Gastroesophageal sphincter (tissue), 4 donors: ENCODE measurements around the gene PSMB11. TPM values are rescaled to one million over a fixed set of nuclear protein-coding genes. Genes with fewer than 3 reads are reported as not detected.
A peak's percentile ranks its signal among the peaks of the same experiment; 100 is the strongest.

Experiments
- ATAC-seq: fragments of 150-250 bp; one replicate; pipeline ENCODE4 v1.9.1; 2016; ENCODE audit warnings: mild to moderate bottlenecking, moderate library complexity
- H3K27ac ChIP-seq, 4 donors: fragments of 200-600 bp; sonication (generic) in 3 of 4; 1 replicate in 3 of 4; 2 replicates in 1 of 4; pipeline ENCODE4 v1.5.1; 2016 to 2019
- H3K27me3 ChIP-seq: fragments of 200-600 bp; sonication (generic); one replicate; pipeline ENCODE4 v1.5.1; 2019
- H3K36me3 ChIP-seq, 2 donors: fragments of 200-600 bp; sonication (generic); one replicate each; pipeline ENCODE4 v1.5.1; 2019; ENCODE audit warnings: control low read depth in 1 of 2
- H3K4me1 ChIP-seq, 3 donors: fragments of 200-600 bp; sonication (generic); 1 replicate in 2 of 3; 2 replicates in 1 of 3; pipeline ENCODE4 v1.5.1; 2016 to 2019; ENCODE audit warnings: control low read depth in 2 of 3
- H3K4me3 ChIP-seq, 2 donors: fragments of 200-600 bp; sonication (generic); one replicate each; pipeline ENCODE4 v1.5.1; 2019; ENCODE audit warnings: mild to moderate bottlenecking in 1 of 2, moderate library complexity in 1 of 2
- H3K9me3 ChIP-seq, 3 donors: fragments of 200-600 bp; sonication (generic); one replicate each; pipeline ENCODE4 v1.5.1; 2017 to 2019; ENCODE audit warnings: control low read depth in 2 of 3
- CTCF ChIP-seq, 4 experiments: fragments of 200-600 bp in 2 of 4; fragments of 450-650 bp in 2 of 4; sonication (generic) in 1 of 4; IDR thresholded peaks; one replicate each; pipeline ENCODE4 v1.5.1; 2017 to 2019; ENCODE audit warnings: antibody characterized with exemption in 4 of 4, mild to moderate bottlenecking in 2 of 4, moderate library complexity in 2 of 4
- EP300 ChIP-seq: sonication (generic); formaldehyde crosslinking; IDR thresholded peaks from one replicate; pipeline ENCODE4 v1.6.1; 2017; ENCODE audit warnings: antibody characterized with exemption, mild to moderate bottlenecking
- POLR2A ChIP-seq, 2 donors: fragments of 450-650 bp; IDR thresholded peaks; one replicate each; pipeline ENCODE4 v1.6.1; 2017; ENCODE audit warnings: antibody characterized with exemption in 2 of 2, mild to moderate bottlenecking in 2 of 2, moderate library complexity in 1 of 2
- POLR2AphosphoS5 ChIP-seq: sonication (generic); formaldehyde crosslinking; IDR thresholded peaks from one replicate; pipeline ENCODE4 v1.6.1; 2017; ENCODE audit warnings: antibody characterized with exemption
- WGBS, 2 donors: methylation state at CpG; one replicate each; pipeline ENCODE4 v1.1.5; 2018; ENCODE audit warnings: low coverage in 1 of 2; 5-methylcytosine and 5-hydroxymethylcytosine counted together
- total RNA-seq, 4 donors: library from RNA; depleted of rRNA; stranded (reverse); fragments of >200 nt; gene quantifications; one replicate each; pipeline ENCODE4 v1.1.0, GENCODE V29; 2016

Gene PSMB11
- total RNA-seq, 4 donors from 2014 or later: 0.27 TPM; not detected in 3

DNA sequence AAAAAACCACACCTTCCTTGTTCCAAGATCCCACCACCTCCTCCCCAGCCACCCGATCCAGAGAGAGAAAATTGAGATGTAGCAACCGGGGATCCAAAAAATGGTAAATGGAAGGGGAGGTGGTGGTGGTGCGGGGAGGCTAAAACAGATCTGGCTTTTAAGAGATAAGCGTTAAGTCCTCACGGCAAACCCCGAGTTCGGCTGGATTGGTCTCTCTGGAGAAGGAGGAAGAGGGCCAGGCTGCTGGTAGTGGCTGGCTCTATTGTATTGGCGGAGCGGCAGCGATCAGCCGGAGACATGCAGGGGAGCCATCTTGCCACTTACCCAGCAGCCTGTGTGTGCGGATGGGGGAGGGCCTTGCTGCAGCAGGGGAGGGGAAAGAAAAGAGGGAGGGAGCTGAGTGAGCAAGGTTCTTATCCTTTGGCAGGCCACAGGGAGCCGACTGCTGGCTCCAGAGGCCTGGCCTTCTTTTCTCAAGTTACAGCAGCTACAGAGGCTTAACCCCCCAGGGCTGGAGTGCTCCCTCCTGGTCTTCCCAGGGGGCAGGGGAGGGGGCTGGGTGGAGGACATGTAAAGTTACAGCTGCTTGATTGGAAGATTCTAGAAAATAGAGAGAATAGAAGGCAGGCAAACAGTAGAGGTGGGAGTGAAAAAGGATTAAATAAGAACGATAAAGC lies 29.4 kb downstream of the PSMB11 start:
- Histone ChIP-seq H3K4me1 (peaks cover 10 to 67% (median 24%) of the 10 kb centered on the region in 3 donors), H3K9me3 (no peaks in the 10 kb centered on the region), H3K27me3 (no peaks in the 10 kb centered on the region), H3K36me3 (peaks cover 3 to 76% of the 10 kb centered on the region in 2 donors), H3K27ac (peak overlapping the region; percentile 37 to 90 (median 84)), H3K4me3 (peak overlapping the region; percentile 41 to 62)
- 0% methylated on average over 9 to 14 of the region's 14 CpGs for WGBS, 2 donors
- peak; percentile 92 for ATAC-seq
- TF ChIP-seq EP300 (no peak), CTCF (IDR thresholded peaks at IDR 0.05) (peak in 1 of 4 experiments; percentile 37), POLR2AphosphoS5 (peak; percentile 70)

DNA sequence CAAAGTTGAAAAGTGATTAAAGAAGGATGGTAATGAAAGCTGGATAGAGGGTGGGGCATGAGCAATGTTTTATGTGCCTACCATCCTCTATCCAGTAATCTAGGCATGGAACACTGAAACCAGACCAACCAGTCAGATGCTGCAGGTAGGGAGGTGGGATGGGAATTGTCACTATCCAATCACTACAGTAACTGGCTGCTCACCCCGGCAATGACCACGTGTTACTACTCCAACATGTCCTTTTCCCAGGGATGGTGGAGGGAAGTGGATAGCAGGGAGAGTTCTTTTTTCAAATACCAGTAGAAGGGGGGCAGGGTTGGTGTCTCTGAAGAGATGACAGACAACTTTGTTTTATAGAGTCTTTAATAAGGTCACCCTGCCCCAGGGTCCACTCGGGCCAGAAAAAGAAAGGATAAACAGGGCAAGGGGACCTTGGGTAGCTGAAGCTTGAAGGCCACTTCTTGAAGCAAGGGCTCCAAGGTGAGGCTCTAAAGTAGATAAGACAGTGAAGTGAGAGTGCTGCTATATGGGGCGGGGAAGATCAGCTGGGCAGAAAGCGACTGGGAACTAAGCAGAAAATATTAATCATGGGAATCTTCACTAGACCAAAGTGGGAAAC lies 30.0 kb downstream of the PSMB11 start:
- no peak for ATAC-seq
- 8 to 38% methylated on average over 2 to 5 of the region's 5 CpGs for WGBS, 2 donors
- TF ChIP-seq POLR2A (IDR thresholded peaks at IDR 0.05): no peak
- no peak for TF ChIP-seq EP300
- TF ChIP-seq CTCF (IDR thresholded peaks at IDR 0.05): no peak
- TF ChIP-seq POLR2AphosphoS5: no peak
- Histone ChIP-seq H3K9me3 (no peaks in the 10 kb centered on the region), H3K27me3 (no peaks in the 10 kb centered on the region), H3K27ac (peak overlapping the region; percentile 37 to 90 (median 84)), H3K4me1 (peaks cover 10 to 74% (median 24%) of the 10 kb centered on the region in 3 donors), H3K36me3 (peaks cover 3 to 75% of the 10 kb centered on the region in 2 donors), H3K4me3 (peak overlapping the region; percentile 41 to 62)

DNA sequence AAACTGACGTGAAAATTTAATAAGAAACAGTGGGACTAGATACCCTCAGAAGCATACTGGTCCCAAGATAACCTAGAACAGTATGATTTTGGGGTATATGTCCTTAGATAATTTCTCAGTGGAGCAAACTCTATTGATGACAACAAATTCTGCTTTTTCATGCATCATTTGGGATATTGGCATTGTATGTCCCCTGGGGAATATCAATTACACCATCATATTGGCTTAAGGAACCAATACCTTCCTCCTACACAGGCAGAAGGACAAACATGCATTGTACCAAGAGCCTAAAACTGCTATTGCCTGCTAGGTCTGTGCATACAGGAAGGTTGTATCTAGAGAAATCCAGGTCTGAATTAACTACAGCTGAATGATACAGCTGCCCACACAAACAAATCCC lies 32.9 kb downstream of the PSMB11 start:
- WGBS, 2 donors: 77 to 92% methylated on average over 1 of the region's 1 CpG
- TF ChIP-seq CTCF (IDR thresholded peaks at IDR 0.05) (no peak), EP300 (no peak), POLR2A (IDR thresholded peaks at IDR 0.05) (no peak), POLR2AphosphoS5 (no peak)
- no peak overlapping the region for H3K27ac ChIP-seq
- H3K4me3 ChIP-seq: no peak overlapping the region
- H3K27me3 ChIP-seq: no peaks in the 10 kb centered on the region
- H3K36me3 ChIP-seq: peaks cover 8 to 79% of the 10 kb centered on the region in 2 donors
- no peak for ATAC-seq
- H3K9me3 ChIP-seq: no peaks in the 10 kb centered on the region
- peaks cover 10 to 76% (median 24%) of the 10 kb centered on the region in 3 donors for H3K4me1 ChIP-seq

GRCh38 chr14:23076785-23077408 lies 34.9 kb downstream of the PSMB11 start:
- Histone ChIP-seq H3K4me3 (no peak overlapping the region), H3K27ac (peak overlapping the region in 3 of 4 donors; percentile 39 to 50 (median 42)), H3K36me3 (peaks cover 13 to 99% of the 10 kb centered on the region in 2 donors), H3K9me3 (no peaks in the 10 kb centered on the region), H3K27me3 (no peaks in the 10 kb centered on the region), H3K4me1 (peaks cover 5 to 56% (median 13%) of the 10 kb centered on the region in 3 donors)
- 58 to 63% methylated on average over 4 to 5 of the region's 5 CpGs for WGBS, 2 donors
- TF ChIP-seq POLR2A (IDR thresholded peaks at IDR 0.05) (no peak), CTCF (IDR thresholded peaks at IDR 0.05) (peak; percentile 30 to 61 (median 54))
- ATAC-seq: no peak
